HG02938 (cell line): ENCODE results near the gene DAAM1.

ENCODE experiments used
- ATAC-seq: cut with Tn5 transposase; IDR thresholded peaks from one replicate; pipeline ENCODE4 v1.9.1; 2021; ENCODE audit warnings: mild to moderate bottlenecking, moderate library complexity; ENCODE audit not compliant: unreplicated experiment

The DAAM1 gene

GRCh38 chr14:59188461-59189090 is at the start of gene DAAM1:
Gene DAAM1 (plus strand): TSS chr14:59188667. CDS start chr14:59263478, 74,811 bp downstream.
- peak; percentile 84 for ATAC-seq

DNA sequence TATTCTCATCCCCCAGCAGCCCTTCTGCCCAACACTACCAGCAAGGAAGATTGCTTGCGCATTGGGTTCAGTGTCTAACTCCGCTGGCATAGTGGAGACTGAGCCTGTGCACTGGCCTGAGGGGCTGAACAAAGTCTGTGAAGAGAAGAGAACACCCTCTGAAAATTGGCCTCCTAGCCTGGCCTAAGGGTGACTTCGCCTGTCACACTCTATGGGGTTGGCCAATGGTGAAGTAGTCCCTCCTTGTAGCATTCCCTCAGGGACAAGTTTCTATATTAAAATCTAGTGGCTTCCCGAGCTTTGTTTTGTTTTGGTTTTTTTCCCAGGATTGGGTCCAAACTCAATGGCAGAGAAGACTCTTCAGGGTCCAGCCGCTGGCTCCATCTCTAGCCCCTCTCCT is 49.1 kb upstream of the DAAM1 start:
- no peak for ATAC-seq

DNA sequence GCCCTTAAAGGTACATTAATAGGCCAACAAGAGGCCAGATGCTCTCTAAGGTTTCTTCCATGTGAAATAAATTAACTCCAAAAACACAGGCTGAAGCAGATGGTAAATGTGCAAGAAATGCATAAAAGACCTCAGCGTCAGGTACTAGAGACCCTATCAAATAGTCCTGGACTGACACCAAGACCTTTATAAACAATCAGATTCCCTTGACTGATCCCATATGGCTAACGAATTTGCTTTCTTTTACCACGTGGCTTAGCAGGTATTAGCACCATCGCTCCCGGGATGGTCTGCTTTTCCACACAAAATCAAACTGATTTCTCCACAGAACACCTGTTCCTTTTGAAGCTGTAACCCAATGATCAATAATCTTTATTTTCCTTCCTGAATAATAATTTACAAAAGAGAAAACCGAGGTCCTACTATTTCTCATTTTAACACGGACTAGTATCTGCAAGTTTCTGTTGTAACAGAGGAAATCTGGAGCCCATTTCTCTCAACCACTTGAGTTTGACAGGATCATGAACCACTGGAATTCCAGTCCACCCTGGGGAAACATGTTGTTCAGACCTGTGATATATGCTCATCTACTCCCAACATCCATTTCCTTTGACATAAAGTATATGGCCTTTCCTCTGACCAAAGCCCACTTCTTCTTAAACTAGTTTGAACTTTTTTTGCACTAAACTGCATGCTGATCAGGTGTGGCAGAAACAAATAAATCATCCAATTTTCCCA is 48.2 kb upstream of the DAAM1 start:
- ATAC-seq = no peak

DNA sequence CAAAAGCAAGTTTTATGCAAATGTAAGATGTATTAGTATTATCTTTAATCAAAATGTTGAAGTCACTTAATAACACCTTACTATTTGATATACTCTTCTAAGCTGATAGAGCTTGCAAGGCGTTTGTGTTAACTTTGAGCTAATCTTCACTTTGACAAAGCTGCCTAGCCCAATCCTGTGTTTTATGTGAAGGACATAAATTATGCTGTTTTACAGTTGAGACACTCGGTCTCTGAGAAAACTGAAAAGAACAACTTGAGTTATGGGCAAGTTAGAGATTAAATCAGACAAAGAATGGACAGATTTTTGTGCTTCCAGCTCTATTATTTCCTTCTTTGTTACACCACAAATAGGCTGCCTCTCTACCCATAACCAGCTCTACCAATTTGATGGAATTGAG is 42.0 kb upstream of the DAAM1 start:
- ATAC-seq = no peak

GRCh38 chr14:59147007-59147406 is 41.5 kb upstream of the DAAM1 start:
- ATAC-seq = no peak

- peak; percentile 69 for ATAC-seq
Observed at GRCh38 chr14:59148334-59148900, 40.0 kb upstream of the DAAM1 start.

DNA sequence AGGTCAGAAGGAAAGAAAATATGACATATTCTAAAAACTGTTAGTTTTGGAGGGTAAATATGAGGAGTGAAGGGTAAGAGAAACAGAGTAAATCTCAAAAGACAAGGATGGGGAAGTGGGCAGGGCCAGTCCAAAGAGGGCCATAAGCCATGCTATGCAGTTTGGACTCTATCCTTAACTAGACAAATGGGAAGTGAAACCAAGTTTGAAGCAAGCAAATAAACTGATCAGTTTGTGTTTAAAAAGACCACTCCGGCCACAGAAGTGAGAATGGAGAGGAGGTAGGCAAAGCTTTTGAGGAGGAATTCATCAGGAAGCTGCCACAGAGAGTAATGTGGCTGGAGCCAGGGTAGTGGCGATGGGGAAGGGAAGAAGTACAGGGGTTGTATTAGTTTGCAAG is 37.5 kb upstream of the DAAM1 start:
- peak; percentile 86 for ATAC-seq

- ATAC-seq = no peak
Observed at GRCh38 chr14:59154373-59154772, 34.1 kb upstream of the DAAM1 start.

GRCh38 chr14:59155886-59156285 is 32.6 kb upstream of the DAAM1 start:
- ATAC-seq = no peak

DNA sequence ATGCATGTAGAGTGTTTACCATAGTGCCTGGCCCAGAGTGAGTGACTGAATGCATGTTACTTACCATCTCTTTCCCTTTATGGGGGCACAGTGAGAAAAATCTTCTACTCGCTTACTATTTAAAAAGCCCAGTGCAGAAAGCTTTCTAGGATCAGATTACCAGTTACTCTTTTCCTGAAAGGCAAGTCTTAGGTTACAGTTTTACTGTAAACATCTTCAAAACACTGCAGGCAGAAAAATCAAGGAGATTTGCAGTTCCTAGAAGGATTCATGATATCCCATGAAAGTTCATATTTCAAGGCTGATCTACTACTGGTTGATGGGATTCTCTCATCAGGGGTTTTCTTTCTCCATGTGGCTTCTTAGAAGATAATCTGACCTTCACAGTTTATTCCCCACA is 29.3 kb upstream of the DAAM1 start:
- no peak for ATAC-seq

- no peak for ATAC-seq
Observed at GRCh38 chr14:59160506-59160905, 28.0 kb upstream of the DAAM1 start.

DNA sequence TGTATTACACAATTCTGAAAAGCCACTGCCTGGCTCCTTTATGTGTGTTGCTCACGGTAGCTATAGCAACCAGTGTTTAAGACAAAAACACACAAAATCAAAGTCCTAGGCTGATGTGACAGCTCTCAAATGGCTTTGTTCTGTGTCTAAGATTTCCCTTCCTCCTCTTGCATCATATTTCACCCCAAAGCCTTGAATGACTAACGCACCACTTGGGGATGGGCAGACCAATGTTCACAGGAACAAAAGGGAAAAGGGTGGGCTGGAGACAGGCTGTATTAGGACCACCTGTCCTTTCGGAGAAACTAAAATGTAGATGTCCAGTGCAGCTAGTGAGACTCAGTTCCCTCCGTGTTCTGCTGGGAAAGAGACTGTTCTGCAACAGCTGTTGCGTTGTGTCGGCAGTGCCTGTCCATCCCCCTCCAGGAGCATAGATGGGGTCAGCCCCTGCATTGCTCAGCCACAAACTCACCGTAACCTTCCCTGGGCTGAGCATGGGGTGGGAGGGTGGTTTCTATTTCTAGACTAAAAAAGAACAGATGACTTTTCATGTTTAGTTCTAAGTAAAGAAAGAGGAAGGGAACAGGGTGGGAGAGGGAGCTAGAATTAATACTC is 26.8 kb upstream of the DAAM1 start:
- ATAC-seq = peak; percentile 65

DNA sequence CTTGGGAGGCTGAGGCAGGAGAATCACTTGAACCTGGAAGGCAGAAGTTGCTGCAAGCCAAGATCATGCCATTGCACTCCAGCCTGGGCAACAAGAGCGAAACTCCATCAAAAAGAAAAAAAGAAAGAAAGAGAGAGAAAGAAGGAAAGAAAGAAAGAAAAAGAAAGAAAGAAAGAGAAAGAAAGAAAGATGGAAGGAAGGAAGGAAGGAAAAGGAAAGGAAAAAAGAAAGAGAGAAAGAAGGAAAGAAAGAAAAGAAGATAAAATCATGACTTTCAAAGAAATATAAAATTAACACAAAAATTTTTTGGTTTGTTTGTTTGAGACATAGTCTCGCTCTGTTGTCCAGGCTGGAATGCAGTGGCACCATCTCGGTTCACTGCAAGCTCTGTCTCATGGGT is 22.2 kb upstream of the DAAM1 start:
- no peak for ATAC-seq

GRCh38 chr14:59175404-59175803 is 13.1 kb upstream of the DAAM1 start:
- ATAC-seq = peak; percentile 98

- ATAC-seq = no peak
Observed at GRCh38 chr14:59176765-59177164, 11.7 kb upstream of the DAAM1 start.

GRCh38 chr14:59177262-59177661 is 11.2 kb upstream of the DAAM1 start:
- ATAC-seq = no peak

DNA sequence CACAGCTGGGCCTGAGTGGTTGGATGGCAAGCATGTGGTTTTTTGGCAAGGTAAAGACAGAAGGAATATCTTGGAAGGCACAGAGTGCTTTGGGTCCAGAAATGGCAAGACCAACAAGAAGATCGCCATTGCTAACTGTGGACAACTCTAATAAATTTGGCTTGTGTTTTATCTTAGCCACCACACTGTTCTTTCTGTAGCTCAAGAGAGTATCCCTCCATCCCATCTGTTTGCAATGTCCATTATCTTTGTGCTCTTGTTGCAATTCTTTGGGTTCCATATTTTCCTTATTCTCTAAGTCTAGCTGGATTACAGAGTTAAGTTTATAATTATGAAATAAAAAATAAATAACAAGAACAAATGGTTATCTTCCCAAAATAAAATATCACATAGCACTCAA is 6.7 kb upstream of the DAAM1 start:
- no peak for ATAC-seq

GRCh38 chr14:59182641-59183040 is 5.8 kb upstream of the DAAM1 start:
- no peak for ATAC-seq

DNA sequence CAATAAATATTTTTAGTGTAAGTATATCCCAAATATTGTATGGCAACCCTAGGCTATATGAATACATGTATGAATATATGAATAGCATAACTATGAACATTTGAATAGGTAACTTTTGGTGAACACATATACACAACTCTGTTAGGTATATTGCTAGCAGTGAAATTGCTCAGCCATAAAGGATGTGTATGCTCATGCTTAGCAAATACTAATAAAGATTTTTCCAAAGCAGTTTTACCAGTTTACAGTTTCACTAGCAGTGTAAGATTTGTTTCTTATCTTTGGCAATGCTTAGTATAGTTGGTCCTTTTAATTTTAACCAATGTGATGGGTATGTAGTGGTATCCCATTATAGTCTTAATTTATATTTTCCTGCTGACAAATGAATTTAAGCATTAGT is 5.3 kb upstream of the DAAM1 start:
- ATAC-seq = no peak

GRCh38 chr14:59184396-59184795 is 4.1 kb upstream of the DAAM1 start:
- no peak for ATAC-seq

- no peak for ATAC-seq
Observed at GRCh38 chr14:59185676-59186075, 2.8 kb upstream of the DAAM1 start.

GRCh38 chr14:59186306-59186705 is 2.2 kb upstream of the DAAM1 start:
- no peak for ATAC-seq
